Liver (tissue), 3 donors: ENCODE measurements around the gene ARHGEF28.

Experiments used
- ATF3 ChIP-seq: IDR thresholded peaks from 2 replicates; pipeline ENCODE4 v1.6.1; 2016; ENCODE audit warnings: antibody characterized with exemption
- CTCF ChIP-seq: fragments of 150-350 bp; IDR thresholded peaks from 2 replicates; pipeline ENCODE4 v1.5.1; 2017; ENCODE audit warnings: improper control_type of control experiment, low read depth, low read length; ENCODE audit not compliant: missing input control
- EGR1 ChIP-seq, 2 donors: IDR thresholded peaks; 2 replicates each; pipeline ENCODE4 v1.6.1; 2016 to 2018; ENCODE audit warnings: antibody characterized with exemption in 2 of 2, low read depth in 2 of 2
- FOXA1 ChIP-seq: IDR thresholded peaks from 2 replicates; pipeline ENCODE4 v1.6.1; 2016; ENCODE audit warnings: antibody characterized with exemption
- FOXA2 ChIP-seq: IDR thresholded peaks from 2 replicates; pipeline ENCODE4 v1.6.1; 2016; ENCODE audit warnings: antibody characterized with exemption
- GABPA ChIP-seq, 2 donors: IDR thresholded peaks in 1 of 2; conservative IDR thresholded peaks in 1 of 2; 2 replicates each; pipeline ENCODE4 v1.6.1; 2016; ENCODE audit warnings: antibody characterized with exemption in 2 of 2, mild to moderate bottlenecking in 1 of 2, moderate library complexity in 1 of 2
- JUND ChIP-seq, 2 donors: IDR thresholded peaks; 2 replicates each; pipeline ENCODE4 v1.6.1; 2016; ENCODE audit warnings: antibody characterized with exemption in 2 of 2
- MAX ChIP-seq: IDR thresholded peaks from 2 replicates; pipeline ENCODE4 v1.6.1; 2016; ENCODE audit warnings: antibody characterized with exemption
- RAD21 ChIP-seq, 2 donors: IDR thresholded peaks; 2 replicates each; pipeline ENCODE4 v1.6.1; 2016; ENCODE audit warnings: antibody characterized with exemption in 2 of 2, mild to moderate bottlenecking in 2 of 2
- REST ChIP-seq: IDR thresholded peaks from 2 replicates; pipeline ENCODE4 v1.6.1; 2016; ENCODE audit warnings: antibody characterized with exemption, mild to moderate bottlenecking
- RXRA ChIP-seq, 2 donors: IDR thresholded peaks; 2 replicates each; pipeline ENCODE4 v1.6.1; 2017 to 2018; ENCODE audit warnings: antibody characterized with exemption in 2 of 2, mild to moderate bottlenecking in 1 of 2
- SP1 ChIP-seq: IDR thresholded peaks from 2 replicates; pipeline ENCODE4 v1.6.1; 2018; ENCODE audit warnings: antibody characterized with exemption, mild to moderate bottlenecking
- TAF1 ChIP-seq: conservative IDR thresholded peaks from 2 replicates; pipeline ENCODE4 v1.6.1; 2016; ENCODE audit warnings: antibody characterized with exemption, mild to moderate bottlenecking
- YY1 ChIP-seq: IDR thresholded peaks from 2 replicates; pipeline ENCODE4 v1.6.1; 2016; ENCODE audit warnings: antibody characterized with exemption, mild to moderate bottlenecking
- donor health status: healthy.
- donor health status: healthy.

- TF ChIP-seq FOXA1: no peak
- TF ChIP-seq CTCF: no peak
- TF ChIP-seq RXRA (IDR thresholded peaks at IDR 0.05): no peak
- no peak for TF ChIP-seq YY1
- TF ChIP-seq REST: no peak
- TF ChIP-seq EGR1 (IDR thresholded peaks at IDR 0.05; ENCODE audit: low read depth in 2 of 2): no peak
- TF ChIP-seq JUND (IDR thresholded peaks at IDR 0.05): no peak
- TF ChIP-seq RAD21 (IDR thresholded peaks at IDR 0.05): no peak
- no peak for TF ChIP-seq TAF1
- no peak for TF ChIP-seq SP1
- no peak for TF ChIP-seq GABPA (IDR thresholded peaks at IDR 0.05 in 1 of 2, conservative IDR thresholded peaks at IDR 0.05 in 1 of 2)
- no peak for TF ChIP-seq ATF3
- TF ChIP-seq FOXA2: no peak
- no peak for TF ChIP-seq MAX
Observed at GRCh38 chr5:73757416-73757815, 131.4 kb downstream of the ARHGEF28 start.
